GM12865 (cell line): ENCODE data around the gene PGRMC2.

ENCODE experiments used
- DNase-seq: peaks from one replicate; pipeline ENCODE4 v3.0.0; 2010; ENCODE audit warnings: low read depth
- H3K4me3 ChIP-seq: 2 replicates; pipeline ENCODE4 v1.5.1; 2011; ENCODE audit warnings: mild to moderate bottlenecking, low read depth, low read length, control low read depth
- TF ChIP-seq, protein P1 (sequence below): IDR thresholded peaks from 2 replicates; pipeline ENCODE4 v1.5.1; 2011; ENCODE audit warnings: low read length, control low read depth, low read depth, inconsistent platforms; ENCODE audit not compliant: insufficient read depth; ENCODE audit errors: missing control alignments

The PGRMC2 gene

DNA sequence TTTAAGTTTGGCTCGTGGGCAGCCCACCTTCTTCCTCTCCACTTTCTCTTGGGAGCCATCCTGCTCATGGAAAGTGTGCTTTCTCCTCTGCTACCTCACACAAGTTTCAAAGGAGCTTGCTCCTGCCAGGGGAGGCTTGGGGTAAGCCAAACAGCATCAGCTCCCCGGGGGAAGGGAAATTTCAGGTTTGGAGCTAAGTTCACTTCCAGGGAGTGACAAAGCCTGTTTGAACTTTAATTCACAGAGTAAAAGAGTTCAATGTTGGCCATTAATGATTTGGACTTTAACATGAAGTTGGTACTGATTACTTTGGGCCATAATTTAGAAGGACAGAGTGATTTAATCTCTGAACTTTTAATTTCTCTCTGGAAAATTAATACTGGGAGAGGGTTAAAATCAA is 4.7 kb upstream of the PGRMC2 start:
- no peak for DNase-seq
- no peak overlapping the region for H3K4me3 ChIP-seq
- TF ChIP-seq, protein P1, sequence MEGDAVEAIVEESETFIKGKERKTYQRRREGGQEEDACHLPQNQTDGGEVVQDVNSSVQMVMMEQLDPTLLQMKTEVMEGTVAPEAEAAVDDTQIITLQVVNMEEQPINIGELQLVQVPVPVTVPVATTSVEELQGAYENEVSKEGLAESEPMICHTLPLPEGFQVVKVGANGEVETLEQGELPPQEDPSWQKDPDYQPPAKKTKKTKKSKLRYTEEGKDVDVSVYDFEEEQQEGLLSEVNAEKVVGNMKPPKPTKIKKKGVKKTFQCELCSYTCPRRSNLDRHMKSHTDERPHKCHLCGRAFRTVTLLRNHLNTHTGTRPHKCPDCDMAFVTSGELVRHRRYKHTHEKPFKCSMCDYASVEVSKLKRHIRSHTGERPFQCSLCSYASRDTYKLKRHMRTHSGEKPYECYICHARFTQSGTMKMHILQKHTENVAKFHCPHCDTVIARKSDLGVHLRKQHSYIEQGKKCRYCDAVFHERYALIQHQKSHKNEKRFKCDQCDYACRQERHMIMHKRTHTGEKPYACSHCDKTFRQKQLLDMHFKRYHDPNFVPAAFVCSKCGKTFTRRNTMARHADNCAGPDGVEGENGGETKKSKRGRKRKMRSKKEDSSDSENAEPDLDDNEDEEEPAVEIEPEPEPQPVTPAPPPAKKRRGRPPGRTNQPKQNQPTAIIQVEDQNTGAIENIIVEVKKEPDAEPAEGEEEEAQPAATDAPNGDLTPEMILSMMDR: no peak

DNA sequence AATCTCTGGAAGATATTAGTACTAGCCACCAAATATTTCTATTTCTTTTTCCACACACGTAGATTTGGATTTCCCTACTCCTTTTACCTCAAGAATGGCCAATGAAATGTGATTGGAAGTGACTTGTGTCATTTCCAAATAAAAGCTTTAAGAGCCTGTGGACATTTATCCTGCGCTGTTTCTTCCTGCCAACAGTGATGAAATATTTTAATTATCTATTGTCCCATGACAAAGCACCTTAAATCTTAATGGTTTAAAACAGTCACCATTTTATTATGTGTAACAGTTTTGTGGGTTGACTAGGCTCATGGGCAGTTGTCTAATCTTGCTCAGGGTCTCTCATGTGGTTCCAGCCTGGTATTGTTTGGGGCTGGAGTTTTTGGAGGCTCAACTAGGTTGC is 3.5 kb upstream of the PGRMC2 start:
- DNase-seq: no peak
- no peak overlapping the region for H3K4me3 ChIP-seq
- TF ChIP-seq, protein P1: no peak

DNA sequence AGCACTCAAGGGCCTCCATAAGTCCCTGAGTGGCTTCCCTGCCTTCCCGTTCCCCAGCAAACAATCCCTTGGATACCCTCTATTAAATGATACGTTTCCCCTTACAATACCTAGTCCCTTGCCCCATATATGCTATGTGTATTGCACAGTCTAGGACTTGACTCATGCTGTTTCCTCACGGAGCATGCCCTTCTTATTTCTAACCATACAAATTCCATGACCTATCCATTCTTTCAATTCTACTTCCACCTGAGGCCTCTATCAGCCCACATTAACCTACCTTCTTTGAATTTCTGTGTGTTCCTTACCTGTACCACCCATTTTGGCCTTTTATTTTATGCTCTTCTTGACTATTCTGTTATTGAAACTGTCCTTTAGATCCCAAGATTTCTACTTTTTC is 2.9 kb upstream of the PGRMC2 start:
- TF ChIP-seq, protein P1: no peak
- DNase-seq: no peak
- no peak overlapping the region for H3K4me3 ChIP-seq

DNA sequence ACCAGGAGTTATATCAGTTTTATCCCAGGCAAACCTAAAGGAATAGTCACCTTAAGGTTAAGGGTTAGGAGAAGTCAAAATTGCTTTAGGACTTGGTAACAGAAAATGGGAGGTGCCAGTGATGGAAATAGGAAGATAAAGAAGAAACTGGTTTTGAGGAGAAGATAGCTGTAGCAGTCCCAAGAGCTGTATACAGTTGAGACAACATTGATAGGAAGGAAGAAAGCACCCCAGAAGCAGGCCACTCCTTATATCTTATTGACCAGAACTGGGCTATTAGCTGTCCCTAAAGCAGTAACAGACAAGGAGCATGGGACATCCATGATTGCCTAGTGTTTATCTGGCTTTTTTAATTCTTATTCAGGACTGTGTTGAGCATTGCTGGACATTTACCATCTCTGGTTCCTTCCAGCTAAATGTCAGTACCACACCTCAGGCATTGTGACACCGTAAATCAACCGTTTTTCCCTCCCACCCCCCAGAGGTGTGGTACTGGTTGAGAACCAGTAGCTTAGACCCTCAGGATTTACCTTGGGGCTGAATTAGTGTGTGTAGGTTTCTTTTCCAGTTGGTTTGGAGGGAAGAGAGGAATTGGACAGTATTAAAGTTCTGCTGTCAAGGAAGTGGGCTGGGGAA is 2.0 kb upstream of the PGRMC2 start:
- H3K4me3 ChIP-seq: peak overlapping the region; percentile 58
- no peak for DNase-seq
- TF ChIP-seq, protein P1: no peak

DNA sequence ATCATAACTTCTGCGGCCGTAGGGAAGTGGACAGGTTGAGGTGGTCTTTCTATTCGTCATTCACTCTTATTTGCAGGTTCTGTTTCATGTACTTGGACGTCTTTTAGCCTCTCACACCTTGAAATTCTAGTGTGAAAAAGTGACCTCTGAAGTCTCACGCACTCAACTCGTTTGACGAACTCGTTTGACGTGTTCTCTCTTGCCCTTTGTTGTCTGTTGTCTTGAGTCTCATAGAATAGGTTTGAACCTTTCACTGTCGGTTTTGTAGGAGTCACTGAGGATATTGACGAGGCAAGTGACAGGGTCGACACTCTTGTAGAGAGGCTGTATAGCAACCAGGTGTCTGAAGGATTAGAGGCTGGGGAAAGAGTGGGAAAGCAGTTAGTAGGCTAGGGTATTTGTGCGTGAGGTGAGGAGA is 1.1 kb upstream of the PGRMC2 start:
- H3K4me3 ChIP-seq: peak overlapping the region; percentile 58
- peak; percentile 64 for DNase-seq
- TF ChIP-seq, protein P1: no peak

DNA sequence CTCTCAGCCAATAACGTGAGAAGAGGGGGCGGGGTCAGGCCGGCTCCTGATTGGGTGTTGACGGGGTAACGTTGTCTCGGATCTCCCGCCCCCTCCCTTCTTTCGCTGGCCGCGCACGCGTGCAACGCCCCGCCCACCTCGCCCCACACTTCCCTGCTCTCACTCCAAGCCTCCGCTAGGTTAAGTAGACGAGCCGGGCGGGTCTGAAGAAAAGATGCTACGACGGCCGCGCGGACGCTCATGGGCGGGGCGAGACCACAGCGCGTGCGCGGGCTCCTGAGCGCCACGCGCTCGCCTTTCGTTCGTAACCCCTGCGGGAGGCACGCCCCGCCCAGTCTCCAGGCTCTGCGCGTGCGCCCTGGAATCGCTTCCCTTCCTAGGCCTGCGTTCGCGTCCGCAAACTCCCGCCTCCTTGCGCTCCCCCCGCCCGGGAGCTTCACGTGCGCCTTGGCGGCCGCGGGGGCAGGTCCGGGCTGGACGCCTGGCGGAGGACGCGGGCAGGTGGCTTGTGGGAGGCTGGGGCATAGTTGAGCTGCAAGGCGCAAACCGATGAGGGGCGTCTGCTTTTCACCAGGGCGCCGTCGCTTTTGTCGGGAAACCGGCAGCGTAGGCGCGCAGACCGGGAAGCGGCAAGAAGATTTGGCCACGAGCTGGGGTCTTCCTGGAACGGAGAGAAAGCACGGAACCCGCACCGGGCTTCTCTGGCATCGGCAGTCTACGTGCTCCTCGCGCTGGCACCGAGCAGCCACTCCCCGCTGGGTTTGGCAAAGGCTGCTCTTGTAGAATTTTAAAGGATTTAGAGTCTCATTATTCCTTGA is 467 bp upstream of the PGRMC2 start:
- peak; percentile 99 for DNase-seq
- peak overlapping the region; percentile 94 for H3K4me3 ChIP-seq
- TF ChIP-seq, protein P1: no peak
